H1 (cell line): Measurements from ENCODE around the gene CAMSAP1. TPM values are rescaled to one million over a fixed set of nuclear protein-coding genes. Genes with fewer than 3 reads are reported as not detected.

ENCODE experiments used
- CTCF ChIA-PET: fragments of 300-600 bp; sonication (Branson Sonifier 250); formaldehyde crosslinking; loops from one replicate; lab custom pipeline; 2021; ENCODE audit not compliant: partially characterized antibody; lab: Charles Lee
- POLR2A ChIA-PET: fragments of 300-600 bp; sonication (Branson Sonifier 250); formaldehyde crosslinking; loops from one replicate; lab custom pipeline; 2021; ENCODE audit warnings: inconsistent platforms; ENCODE audit not compliant: partially characterized antibody; lab: Charles Lee
- DNase-seq, 2 experiments: peaks; one replicate each; pipeline versions ENCODE4 v3.0.0 to v3.0.0-alpha.2; 2010 to 2022; ENCODE audit warnings: low spot score in 2 of 2, low read depth in 1 of 2, mixed read lengths in 1 of 2
- FAIRE-seq: peaks from 2 replicates; lab custom pipeline; 2011; peaks lifted over from hg19 to GRCh38; lab: Jason Lieb, UNC
- H2AFZ ChIP-seq: 2 replicates; pipeline ENCODE4 v1.8.1; 2012; ENCODE audit warnings: low read length, inconsistent platforms
- H2AK5ac ChIP-seq: 2 replicates; pipeline ENCODE4 v1.6.1; 2013; ENCODE audit warnings: low read depth, low read length
- H2BK120ac ChIP-seq: replicated peaks from 2 replicates; pipeline ENCODE3; 2013; ENCODE audit warnings: low read depth, low read length, inconsistent platforms
- H2BK12ac ChIP-seq: 2 replicates; pipeline ENCODE4 v1.6.1; 2013; ENCODE audit warnings: low read depth, low read length
- H2BK15ac ChIP-seq: 2 replicates; pipeline ENCODE4 v1.6.1; 2013; ENCODE audit warnings: low read length
- H2BK20ac ChIP-seq: 2 replicates; pipeline ENCODE4 v1.6.1; 2013; ENCODE audit warnings: low read length
- H2BK5ac ChIP-seq: 2 replicates; pipeline ENCODE4 v1.6.1; 2013; ENCODE audit warnings: low read depth, low read length
- H3K14ac ChIP-seq: 2 replicates; pipeline ENCODE4 v1.6.1; 2013; ENCODE audit warnings: inconsistent platforms; ENCODE audit not compliant: insufficient read length
- H3K18ac ChIP-seq: 2 replicates; pipeline ENCODE4 v1.6.1; 2013; ENCODE audit warnings: low read length; ENCODE audit errors: extremely low read depth
- H3K23ac ChIP-seq: 2 replicates; pipeline ENCODE4 v1.6.1; 2013; ENCODE audit warnings: inconsistent platforms; ENCODE audit not compliant: insufficient read length
- H3K23me2 ChIP-seq: 2 replicates; pipeline ENCODE4 v1.6.1; 2013; ENCODE audit warnings: low read depth, low read length
- H3K27ac ChIP-seq: 2 replicates; pipeline ENCODE4 v1.6.1; 2011; ENCODE audit warnings: low read depth, low read length, inconsistent platforms
- H3K27me3 ChIP-seq, 4 experiments: replicated peaks in 1 of 4; 1 replicate in 1 of 4; 2 replicates in 3 of 4; pipeline versions ENCODE4 v1.6.1 to v1.8.1; 2011 to 2013; ENCODE audit warnings: low read length in 3 of 4, mild to moderate bottlenecking in 3 of 4, inconsistent platforms in 2 of 4, mixed read lengths in 2 of 4, moderate library complexity in 1 of 4; ENCODE audit not compliant: control insufficient read depth in 3 of 4, insufficient read depth in 3 of 4; ENCODE audit errors: extremely low read depth in 1 of 4
- H3K36me3 ChIP-seq, 4 experiments: 2 replicates each; pipeline versions ENCODE4 v1.6.1 to v1.8.1; 2011 to 2013; ENCODE audit warnings: mild to moderate bottlenecking in 4 of 4, low read length in 3 of 4, moderate library complexity in 2 of 4, control low read depth in 1 of 4, inconsistent platforms in 1 of 4; ENCODE audit not compliant: insufficient read depth in 4 of 4, control insufficient read depth in 2 of 4
- H3K4ac ChIP-seq: replicated peaks from 2 replicates; pipeline ENCODE3; 2013; ENCODE audit warnings: low read length, low read depth, mixed read lengths, inconsistent platforms; ENCODE audit not compliant: insufficient read length
- H3K4me1 ChIP-seq, 4 experiments: replicated peaks in 1 of 4; 1 replicate in 1 of 4; 2 replicates in 3 of 4; pipeline versions ENCODE4 v1.6.1 to v1.8.1; 2011 to 2013; ENCODE audit warnings: low read length in 3 of 4, inconsistent platforms in 2 of 4, mixed read lengths in 1 of 4; ENCODE audit not compliant: insufficient read depth in 4 of 4, control insufficient read depth in 3 of 4
- H3K4me2 ChIP-seq, 2 experiments: 2 replicates each; pipeline versions ENCODE4 v1.6.1 to v1.8.1; 2011 to 2013; ENCODE audit warnings: low read depth in 2 of 2, low read length in 2 of 2, control low read depth in 1 of 2, inconsistent platforms in 1 of 2, mild to moderate bottlenecking in 1 of 2; ENCODE audit not compliant: insufficient read depth in 1 of 2
- H3K4me3 ChIP-seq, 4 experiments: fragments of 200-600, 300-600 bp in 1 of 4; sonication (generic), shearing (Covaris generic), sonication (Bioruptor Twin) in 1 of 4; 2 replicates each; pipeline versions ENCODE4 v1.5.1 to v1.8.1; 2011 to 2016; ENCODE audit warnings: low read length in 4 of 4, low read depth in 3 of 4, control low read depth in 2 of 4, inconsistent platforms in 2 of 4, mild to moderate bottlenecking in 2 of 4, mixed read lengths in 1 of 4, moderate library complexity in 1 of 4; ENCODE audit not compliant: insufficient read depth in 2 of 4; ENCODE audit errors: extremely low read depth in 1 of 4
- H3K56ac ChIP-seq: replicated peaks from 2 replicates; pipeline ENCODE3; 2013; ENCODE audit warnings: low read depth, mild to moderate bottlenecking, mixed read lengths, low read length, inconsistent platforms; ENCODE audit not compliant: insufficient read length
- H3K79me1 ChIP-seq: 2 replicates; pipeline ENCODE4 v1.6.1; 2013; ENCODE audit warnings: low read depth, low read length, control low read depth
- H3K79me2 ChIP-seq, 2 experiments: 2 replicates each; pipeline versions ENCODE4 v1.6.1 to v1.8.1; 2012 to 2013; ENCODE audit warnings: low read length in 2 of 2, mild to moderate bottlenecking in 2 of 2, inconsistent platforms in 1 of 2; ENCODE audit not compliant: insufficient read depth in 2 of 2, control insufficient read depth in 1 of 2
- H3K9ac ChIP-seq, 4 experiments: replicated peaks in 1 of 4; 1 replicate in 1 of 4; 2 replicates in 3 of 4; pipeline versions ENCODE4 v1.6.1 to v1.8.1; 2011 to 2013; ENCODE audit warnings: low read depth in 3 of 4, low read length in 3 of 4, control low read depth in 2 of 4, mild to moderate bottlenecking in 2 of 4, moderate library complexity in 2 of 4, inconsistent platforms in 1 of 4; ENCODE audit errors: extremely low read depth in 1 of 4
- H3K9me3 ChIP-seq, 2 experiments: 2 replicates each; pipeline versions ENCODE4 v1.6.1 to v1.8.1; 2012 to 2013; ENCODE audit warnings: mild to moderate bottlenecking in 2 of 2, moderate library complexity in 2 of 2, control low read depth in 1 of 2, inconsistent platforms in 1 of 2, low read depth in 1 of 2, low read length in 1 of 2, mixed read lengths in 1 of 2; ENCODE audit not compliant: insufficient read depth in 2 of 2
- H4K20me1 ChIP-seq, 2 experiments: replicated peaks in 1 of 2; 2 replicates each; pipeline versions ENCODE3 to v1.8.1; 2011 to 2013; ENCODE audit warnings: inconsistent platforms in 2 of 2, low read length in 2 of 2, mild to moderate bottlenecking in 1 of 2; ENCODE audit not compliant: insufficient read depth in 2 of 2, control insufficient read depth in 1 of 2
- H4K5ac ChIP-seq: 2 replicates; pipeline ENCODE4 v1.6.1; 2013; ENCODE audit warnings: low read length, low read depth, mixed read lengths, inconsistent platforms; ENCODE audit not compliant: insufficient read length
- H4K8ac ChIP-seq: 2 replicates; pipeline ENCODE4 v1.8.0; 2013; ENCODE audit warnings: mild to moderate bottlenecking, moderate library complexity, low read length, inconsistent platforms; ENCODE audit not compliant: insufficient read depth; ENCODE audit errors: extremely low read depth
- H4K91ac ChIP-seq: replicated peaks from 2 replicates; pipeline ENCODE3; 2013; ENCODE audit warnings: low read length, mixed read lengths, inconsistent platforms; ENCODE audit not compliant: insufficient read length
- CHD2 ChIP-seq: IDR thresholded peaks from 2 replicates; pipeline ENCODE4 v1.6.1; 2012; ENCODE audit warnings: low read length, improper control_type of control experiment
- CREB1 ChIP-seq: IDR thresholded peaks from 2 replicates; pipeline ENCODE4 v1.6.1; 2012; ENCODE audit warnings: inconsistent platforms
- EGR1 ChIP-seq: IDR thresholded peaks from 2 replicates; pipeline ENCODE4 v1.6.1; 2011; ENCODE audit warnings: low read depth, low read length, borderline replicate concordance
- GTF2F1 ChIP-seq: IDR thresholded peaks from 2 replicates; pipeline ENCODE4 v1.6.1; 2012; ENCODE audit warnings: low read depth, low read length, improper control_type of control experiment, borderline replicate concordance
- HDAC6 ChIP-seq: IDR thresholded peaks from one replicate; pipeline ENCODE4 v1.7.1; 2012; ENCODE audit warnings: low read depth, mild to moderate bottlenecking, inconsistent platforms, low read length, moderate library complexity
- NANOG ChIP-seq: IDR thresholded peaks from 2 replicates; pipeline ENCODE4 v1.6.1; 2011; ENCODE audit warnings: low read length, low read depth, mild to moderate bottlenecking, inconsistent platforms; ENCODE audit not compliant: insufficient read depth, poor library complexity, severe bottlenecking
- RBBP5 ChIP-seq: IDR thresholded peaks from 2 replicates; pipeline ENCODE4 v1.7.1; 2012; ENCODE audit warnings: low read depth, mild to moderate bottlenecking, inconsistent platforms, low read length, moderate library complexity, borderline replicate concordance
- YY1 ChIP-seq: IDR thresholded peaks from 2 replicates; pipeline ENCODE4 v1.6.1; 2011; ENCODE audit warnings: low read depth, mild to moderate bottlenecking, low read length
- WGBS, 2 experiments: shearing (Covaris generic) in 1 of 2; methylation state at CpG; one replicate each; pipeline versions ENCODE4 v1.1.6 to v1.1.7; 2013 to 2015; ENCODE audit warnings: low lambda C conversion rate in 2 of 2, mixed read lengths in 2 of 2, inconsistent platforms in 1 of 2, low coverage in 1 of 2, missing lambda C conversion rate in 1 of 2; ENCODE audit not compliant: insufficient replicate concordance in 2 of 2, insufficient coverage in 1 of 2, insufficient read length in 1 of 2; ENCODE audit errors: extremely low coverage in 1 of 2, missing lambda C conversion rate in 1 of 2; 5-methylcytosine and 5-hydroxymethylcytosine counted together
- polyA plus RNA-seq, 7 experiments: library from polyadenylated mRNA; depleted of rRNA in 3 of 7; stranded (reverse) in 5 of 7; unstranded in 2 of 7; fragments of >200 nt in 5 of 7; fragments of 200-250 nt in 2 of 7; gene quantifications; 1 replicate in 5 of 7; 2 replicates in 1 of 7; 4 replicates in 1 of 7; pipeline versions ENCODE4 v1.2.1 to v1.2.3, GENCODE V29; 2011 to 2013; ENCODE audit warnings: missing spikeins in 2 of 7, mixed read lengths in 2 of 7
- total RNA-seq: library from RNA; stranded (reverse); fragmentation: NEBNext Ultra II Directional; extraction: Animal tissue kit (Norgen Biotek cat#: 25700); gene quantifications from 2 replicates; pipeline ENCODE4 v1.2.1, GENCODE V29; 2021

CAMSAP1 gene
- total and polyA plus RNA-seq, 2 of the 8 experiments (the other 6 are each of a cell fraction or from before 2014, with no cell fraction given) = 13.4 to 44.0 TPM

DNA sequence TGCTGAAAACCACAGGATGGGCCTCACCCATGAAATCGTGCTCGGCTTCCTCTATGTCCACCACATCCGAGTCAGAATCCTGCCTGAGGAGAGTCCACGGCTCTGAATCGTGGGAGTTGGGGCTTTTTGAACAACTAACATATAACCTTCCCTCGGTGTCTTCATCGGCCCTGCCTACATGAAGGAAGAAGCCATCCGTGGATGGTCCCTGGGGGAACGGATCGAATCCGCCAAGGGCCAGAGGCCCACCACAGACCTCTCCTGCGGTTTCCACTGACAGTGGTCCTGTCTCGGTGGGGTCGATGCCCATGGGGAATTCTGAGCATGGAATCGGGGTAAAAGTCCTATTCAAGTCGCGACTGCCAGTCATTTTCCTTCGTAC, 85.0 kb downstream of the CAMSAP1 start:
- FAIRE-seq = no peak
- H2AFZ ChIP-seq = no peak overlapping the region
- no peak overlapping the region for H2BK12ac ChIP-seq
- H3K23ac ChIP-seq = no peak overlapping the region
- H4K5ac ChIP-seq = no peak overlapping the region
- H4K8ac ChIP-seq = no peak overlapping the region
- no peak overlapping the region for H2AK5ac ChIP-seq
- H3K4me3 ChIP-seq = no peak overlapping the region
- H3K4ac ChIP-seq = no peak overlapping the region
- no peak overlapping the region for H3K27ac ChIP-seq
- TF ChIP-seq RBBP5 = no peak
- TF ChIP-seq NANOG = no peak
- TF ChIP-seq CHD2 = no peak
- TF ChIP-seq HDAC6 = no peak
- TF ChIP-seq GTF2F1 = no peak
- TF ChIP-seq CREB1 = no peak
- TF ChIP-seq YY1 = no peak
- no peak for TF ChIP-seq EGR1
- TF ChIP-seq, all 59 proteins: peak for 0
- Histone ChIP-seq H2BK5ac (no peak overlapping the region), H3K14ac (no peak overlapping the region), H4K91ac (no peak overlapping the region), H3K18ac (no peak overlapping the region), H3K4me2 (no peak overlapping the region), H3K36me3 (peaks cover 24 to 52% (median 51%) of the 10 kb centered on the region in 4 experiments), H2BK120ac (no peak overlapping the region), H3K79me2 (peaks cover 0 to 11% of the 10 kb centered on the region in 2 experiments; a peak in 2 of 4 replicates), H3K9me3 (no peaks in the 10 kb centered on the region), H3K27me3 (no peaks in the 10 kb centered on the region), H2BK20ac (no peak overlapping the region), H3K23me2 (no peaks in the 10 kb centered on the region), H3K56ac (no peak overlapping the region), H2BK15ac (no peak overlapping the region), H3K79me1 (peaks cover 6% of the 10 kb centered on the region; the same call in 1 of the 2 replicates), H3K9ac (no peak overlapping the region), H3K4me1 (no peaks in the 10 kb centered on the region), H4K20me1 (peaks cover 6 to 16% of the 10 kb centered on the region in 2 experiments)
- ChIA-PET CTCF (interaction anchor here (1.2 to 2.2 kb wide), 5 partner anchors 11 to 300 kb away, joined by 3 to 8 read pairs (median 3); no protein-coding TSS in a partner anchor), POLR2A (no interaction called here)
- no peak for DNase-seq
- 90% methylated on average over 17 of the region's 18 CpGs; no CpG with 5 or more reads in 1 of the 2 experiments for WGBS, 2 experiments
